ENCODE data around the gene CNN2.

Gene CNN2

GRCh38 chr19:1025960-1026782 lies at the start of gene CNN2:
CNN2 (plus strand) TSS chr19:1026608; CDS start chr19:1026662, 54 bp downstream.
- DNase-seq (ENCODE audit: low read depth in 2 of 2): peak; percentile 70 to 72

GRCh38 chr19:977058-977464 lies 49.3 kb upstream of the CNN2 start:
- DNase-seq (ENCODE audit: low read depth in 2 of 2): no peak

DNA sequence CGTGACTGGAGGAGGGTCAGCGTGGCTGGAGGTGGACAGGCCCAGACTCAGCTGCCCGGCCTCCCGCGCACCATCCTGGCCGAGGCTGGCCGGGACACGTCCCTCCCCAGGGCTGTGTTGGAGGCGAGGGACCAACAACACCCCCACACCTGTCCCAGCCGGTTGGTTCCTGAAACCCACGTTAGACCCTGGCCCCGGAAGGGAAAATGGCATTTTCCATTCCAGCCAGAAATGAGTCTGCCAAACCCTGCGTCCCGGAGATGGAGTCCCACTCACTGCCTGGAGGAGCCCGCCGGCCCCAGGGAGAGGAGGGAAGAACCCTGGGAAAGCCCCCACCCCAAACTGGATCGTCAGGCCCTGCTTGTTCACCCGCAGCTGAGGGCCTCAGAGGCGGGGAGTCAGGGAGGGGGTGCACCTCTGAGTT lies 47.1 kb upstream of the CNN2 start:
- DNase-seq (ENCODE audit: low read depth in 2 of 2): no peak

GRCh38 chr19:980133-980998 lies 46.0 kb upstream of the CNN2 start:
- DNase-seq (ENCODE audit: low read depth in 2 of 2): no peak

DNA sequence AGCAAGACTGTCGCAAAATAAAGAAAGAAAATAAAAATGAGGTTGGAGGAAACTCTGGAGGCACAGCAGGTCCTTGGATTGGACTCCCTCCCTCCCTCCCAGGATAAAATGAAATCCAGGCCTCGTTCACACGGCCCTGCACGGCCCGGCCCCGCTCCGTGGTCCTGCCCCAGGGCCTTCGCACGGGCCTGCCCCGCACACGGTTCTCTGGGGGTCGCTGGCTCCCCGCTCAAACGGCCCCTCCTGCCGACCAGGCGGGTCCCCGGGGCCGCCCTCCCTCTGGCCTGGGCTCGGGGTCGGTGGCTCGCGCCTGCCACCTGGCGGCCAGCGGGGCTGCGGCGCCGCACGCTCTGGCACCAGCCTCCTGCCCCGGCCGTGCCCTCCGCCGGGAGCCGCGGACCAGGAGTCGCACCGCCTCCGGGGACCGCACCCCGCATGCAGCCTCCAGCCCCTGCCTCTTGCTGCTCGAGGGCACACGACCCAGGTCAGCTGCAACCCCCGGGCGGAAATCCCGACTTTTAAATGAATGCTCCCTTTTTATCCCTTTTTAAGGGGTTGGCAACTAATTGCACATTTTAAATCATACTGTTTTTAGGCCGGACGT lies 43.7 kb upstream of the CNN2 start:
- DNase-seq (ENCODE audit: low read depth in 2 of 2): no peak

DNA sequence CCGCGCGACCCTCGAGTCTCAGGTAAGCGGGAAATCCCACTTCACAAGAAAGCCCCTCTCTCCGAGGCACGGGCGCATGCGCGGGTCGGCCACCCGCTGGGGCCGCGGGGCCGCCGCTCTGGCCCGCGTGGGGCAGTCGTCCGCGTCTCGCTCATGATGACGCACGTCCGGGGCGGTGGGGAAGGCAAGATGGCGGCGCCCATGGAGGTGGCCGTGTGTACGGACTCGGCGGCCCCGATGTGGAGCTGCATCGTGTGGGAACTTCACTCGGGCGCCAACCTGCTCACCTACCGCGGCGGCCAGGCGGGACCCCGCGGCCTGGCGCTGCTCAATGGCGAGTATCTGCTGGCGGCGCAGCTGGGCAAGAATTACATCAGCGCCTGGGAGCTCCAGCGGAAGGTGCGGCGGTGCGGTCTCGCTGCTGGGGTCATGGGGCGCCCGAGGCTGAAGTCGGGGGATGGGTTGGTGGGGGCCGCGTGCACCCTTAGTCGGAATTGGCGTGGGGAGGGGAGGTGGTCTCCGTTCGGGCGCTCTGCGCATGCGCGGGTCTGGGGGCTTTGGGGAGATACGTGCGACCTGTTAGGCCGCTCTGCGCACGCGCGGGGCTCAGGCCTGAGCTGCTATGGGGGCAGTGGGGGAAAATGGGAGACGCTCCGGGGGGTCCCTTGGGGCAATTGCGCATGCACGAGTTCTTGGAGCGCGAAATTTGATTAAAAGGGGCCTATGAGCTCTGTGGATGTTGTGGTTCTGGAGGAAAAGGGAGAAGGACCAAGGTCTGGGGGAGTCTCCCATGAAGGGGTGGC lies 42.0 kb upstream of the CNN2 start, which contains the start of gene WDR18:
Gene WDR18, plus strand, starts transcription at position 181 of the 803 bp plus-strand sequence. Its CDS starts 9 bp downstream, at position 190.
- DNase-seq (ENCODE audit: low read depth in 2 of 2): peak; percentile 72 to 75

DNA sequence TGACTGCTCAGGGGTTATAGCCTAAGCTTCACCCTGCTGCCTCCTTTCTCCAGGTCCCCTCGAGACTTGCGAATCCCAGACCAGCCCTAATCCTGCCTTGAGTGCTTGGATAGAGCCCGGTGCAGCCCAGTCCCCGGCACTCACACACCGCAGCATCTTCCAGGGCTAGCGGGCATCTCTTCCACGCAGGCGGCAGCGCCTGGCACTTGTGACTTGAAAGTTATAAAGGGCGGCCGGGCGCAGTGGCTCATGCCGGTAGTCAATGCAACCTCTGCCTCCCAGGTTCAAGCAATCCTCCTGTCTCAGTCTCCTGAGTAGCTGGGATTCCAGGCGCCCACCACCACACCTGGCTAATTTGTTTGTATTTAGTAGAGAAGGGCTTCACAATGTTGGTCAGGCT lies 40.3 kb upstream of the CNN2 start:
- DNase-seq (ENCODE audit: low read depth in 2 of 2): no peak

DNA sequence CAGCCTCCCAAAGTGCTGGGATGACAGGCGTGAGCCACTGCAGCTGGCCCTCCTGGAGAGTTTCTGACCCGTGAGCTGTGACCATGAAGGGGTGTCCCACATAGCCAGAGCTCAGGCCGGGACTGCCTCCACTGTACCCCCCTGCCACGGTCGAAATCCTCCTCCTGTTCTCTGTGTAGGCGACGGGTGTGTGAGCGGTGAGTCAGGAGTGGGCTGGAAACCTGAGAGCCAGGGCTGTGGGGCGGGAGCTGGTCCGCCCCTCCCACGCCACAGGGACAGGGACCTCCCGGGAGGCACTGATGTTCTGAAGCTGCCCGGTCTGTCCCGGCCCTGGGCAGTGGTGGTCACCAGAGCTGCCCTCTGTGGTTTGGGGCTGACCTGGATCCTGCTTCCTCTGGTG lies 38.3 kb upstream of the CNN2 start:
- DNase-seq (ENCODE audit: low read depth in 2 of 2): no peak

- no peak for DNase-seq (ENCODE audit: low read depth in 2 of 2)
Observed at GRCh38 chr19:988510-988909, 37.9 kb upstream of the CNN2 start.

DNA sequence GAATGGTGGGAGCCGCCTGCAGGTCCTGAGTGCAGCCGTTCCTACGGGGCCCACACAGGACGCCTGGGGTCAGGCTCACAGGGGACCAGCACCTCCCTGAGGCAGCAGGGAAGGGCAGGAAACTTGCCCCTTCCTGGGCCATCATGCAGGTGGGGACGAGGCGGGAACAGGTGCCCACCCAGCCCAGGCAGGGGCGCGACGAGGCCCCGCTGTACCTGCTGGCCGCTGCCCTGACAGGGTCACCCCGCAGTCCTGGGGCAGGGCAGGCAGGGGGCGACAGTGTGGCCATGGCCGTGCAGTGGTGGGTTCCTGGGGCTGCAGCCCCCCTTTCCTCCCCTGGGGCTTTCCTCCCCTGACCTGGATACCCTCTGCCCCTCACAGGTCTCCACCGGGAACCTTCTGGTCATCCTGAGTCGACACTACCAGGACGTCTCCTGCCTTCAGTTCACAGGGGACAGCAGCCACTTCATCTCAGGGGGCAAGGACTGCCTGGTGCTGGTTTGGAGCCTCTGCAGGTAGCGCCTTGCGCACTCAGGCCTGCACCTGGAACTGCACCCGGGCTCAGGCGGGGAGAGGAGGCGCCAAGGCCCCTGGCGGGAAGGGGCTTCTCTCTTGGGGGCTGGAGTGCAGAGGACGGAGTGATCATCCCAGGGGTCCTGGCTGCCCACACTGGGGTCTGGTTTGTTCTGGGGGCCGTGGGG lies 36.9 kb upstream of the CNN2 start:
- DNase-seq (ENCODE audit: low read depth in 2 of 2): no peak

DNA sequence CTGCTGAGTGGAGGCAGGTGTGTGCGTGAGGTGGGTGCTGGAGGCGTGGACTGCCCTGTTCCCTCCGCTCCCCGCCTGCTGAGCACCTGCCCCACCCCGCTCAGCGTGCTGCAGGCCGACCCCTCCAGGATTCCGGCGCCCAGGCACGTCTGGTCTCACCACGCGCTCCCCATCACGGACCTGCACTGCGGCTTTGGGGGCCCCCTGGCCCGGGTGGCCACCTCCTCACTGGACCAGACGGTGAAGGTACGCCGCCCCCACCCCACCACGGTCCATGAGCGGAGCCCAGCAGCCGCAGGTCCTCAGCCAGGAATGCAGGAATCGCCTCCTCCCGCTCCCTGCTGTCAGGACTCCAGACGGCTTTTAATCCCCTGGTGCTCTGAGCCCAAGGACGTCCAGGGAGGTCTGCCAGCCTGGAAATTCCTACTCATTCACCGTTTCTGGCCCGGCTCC lies 36.3 kb upstream of the CNN2 start:
- DNase-seq (ENCODE audit: low read depth in 2 of 2): no peak

GRCh38 chr19:990746-991145 lies 35.7 kb upstream of the CNN2 start:
- DNase-seq (ENCODE audit: low read depth in 2 of 2): no peak

GRCh38 chr19:991174-991931 lies 35.1 kb upstream of the CNN2 start:
- DNase-seq (ENCODE audit: low read depth in 2 of 2): no peak

GRCh38 chr19:991932-992669 lies 34.3 kb upstream of the CNN2 start:
- no peak for DNase-seq (ENCODE audit: low read depth in 2 of 2)

- DNase-seq (ENCODE audit: low read depth in 2 of 2): no peak
Observed at GRCh38 chr19:992670-993055, 33.7 kb upstream of the CNN2 start.

DNA sequence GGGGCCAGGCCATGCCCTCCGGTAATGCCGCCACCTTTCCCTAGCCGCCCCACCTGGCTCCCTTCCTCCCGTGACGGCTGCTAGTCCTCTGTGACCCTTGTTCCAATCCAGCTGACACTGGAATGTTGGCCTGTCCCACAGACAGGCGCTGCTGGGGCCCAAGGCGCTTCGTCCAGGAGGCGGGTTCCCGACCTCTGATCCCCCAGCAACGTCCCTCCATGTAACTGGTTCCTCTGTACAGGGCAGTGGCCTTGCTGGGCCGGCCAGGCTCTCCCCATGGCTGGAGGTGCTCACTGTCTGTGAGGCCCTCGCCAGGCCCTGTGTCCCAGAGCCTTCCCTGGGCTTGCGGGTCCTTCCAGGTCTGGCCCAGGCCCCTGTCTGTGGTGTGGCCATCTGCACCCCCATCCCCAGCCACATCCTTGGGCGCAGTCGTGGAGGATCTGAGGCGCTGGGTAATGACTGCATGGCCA lies 33.0 kb upstream of the CNN2 start:
- no peak for DNase-seq (ENCODE audit: low read depth in 2 of 2)

DNA sequence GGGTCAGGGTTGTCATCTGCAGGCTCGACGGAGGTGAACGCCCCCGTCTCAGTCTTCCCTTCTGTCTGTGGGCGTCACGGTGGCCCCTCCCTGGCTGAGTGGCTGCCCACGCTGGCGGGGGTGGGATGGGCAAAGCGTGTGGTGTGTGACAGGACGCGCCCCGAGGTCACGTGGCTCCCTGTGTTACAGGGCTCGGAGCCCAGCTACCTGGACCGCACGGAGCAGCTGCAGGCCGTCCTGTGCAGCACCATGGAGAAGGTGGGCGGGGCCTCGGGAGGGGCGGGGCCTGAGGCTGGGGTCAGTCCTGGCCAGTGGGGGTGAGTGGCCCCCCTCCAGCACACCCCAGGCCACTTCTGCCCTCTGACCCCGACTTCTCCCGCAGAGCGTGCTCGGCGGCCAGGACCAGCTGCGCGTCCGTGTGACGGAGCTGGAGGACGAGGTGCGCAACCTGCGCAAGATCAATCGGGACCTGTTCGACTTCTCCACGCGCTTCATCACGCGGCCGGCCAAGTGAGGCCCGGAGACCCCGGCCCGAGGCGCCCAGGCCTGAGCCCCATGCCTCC lies 32.5 kb upstream of the CNN2 start:
- DNase-seq (ENCODE audit: low read depth in 2 of 2): no peak

DNA sequence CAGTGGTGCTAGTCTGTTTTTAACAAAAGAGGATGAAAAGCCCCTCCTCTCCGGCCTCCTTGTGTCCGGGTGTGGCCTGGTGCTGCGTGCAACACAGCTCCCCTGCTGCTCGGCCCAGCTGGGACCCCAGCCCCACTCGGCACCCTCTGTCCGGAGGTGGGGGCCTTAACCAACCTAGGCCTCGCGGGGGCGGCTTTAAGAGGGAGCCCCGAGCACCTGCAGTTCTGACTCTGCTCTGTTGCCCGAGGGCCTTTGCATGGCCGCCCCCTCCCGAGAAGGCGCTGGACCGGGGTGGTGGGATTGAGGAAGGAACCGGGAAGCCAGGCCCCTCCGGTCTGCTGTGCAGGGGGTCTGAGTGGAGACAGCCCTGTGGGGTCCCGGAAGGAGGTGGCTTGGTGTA lies 31.9 kb upstream of the CNN2 start:
- no peak for DNase-seq (ENCODE audit: low read depth in 2 of 2)
